ENCODE measurements around the gene CD24.

Gene CD24

GRCh38 chr6:106966671-106967640 lies 7.6 kb downstream of the CD24 start:
- no peak for DNase-seq

- no peak for DNase-seq
Observed at GRCh38 chr6:106966229-106966628, 8.3 kb downstream of the CD24 start.

- DNase-seq: no peak
Observed at GRCh38 chr6:106964954-106965353, 9.6 kb downstream of the CD24 start.

GRCh38 chr6:106964099-106964498 lies 10.4 kb downstream of the CD24 start:
- no peak for DNase-seq

GRCh38 chr6:106963544-106963943 lies 11.0 kb downstream of the CD24 start:
- no peak for DNase-seq

- no peak for DNase-seq
Observed at GRCh38 chr6:106961801-106962200, 12.7 kb downstream of the CD24 start.

- no peak for DNase-seq
Observed at GRCh38 chr6:106961136-106961535, 13.4 kb downstream of the CD24 start.

GRCh38 chr6:106959985-106960384 lies 14.5 kb downstream of the CD24 start:
- DNase-seq: peak; percentile 82

- DNase-seq: peak; percentile 6
Observed at GRCh38 chr6:106939848-106940247, 34.7 kb downstream of the CD24 start.

- DNase-seq: no peak
Observed at GRCh38 chr6:106939208-106939607, 35.3 kb downstream of the CD24 start.

- DNase-seq: peak; percentile 73
Observed at GRCh38 chr6:106927531-106928398, 46.8 kb downstream of the CD24 start.

GRCh38 chr6:106925948-106926347 lies 48.6 kb downstream of the CD24 start:
- no peak for DNase-seq

GRCh38 chr6:106924694-106925523 lies 49.6 kb downstream of the CD24 start:
- DNase-seq: no peak

- no peak for DNase-seq
Observed at GRCh38 chr6:106922626-106923025, 51.9 kb downstream of the CD24 start.

All from hematopoietic multipotent progenitor cell treated with erythropoietin and hydrocortisone succinate and interleukin-3 and kit ligand, for 4 days (in vitro differentiated cells).